Osteocyte (in vitro differentiated cells): Measurements from ENCODE around the gene SORCS3. TPM values are rescaled to one million over a fixed set of nuclear protein-coding genes. Genes with fewer than 3 reads are reported as not detected.

Source experiments
- DNase-seq: peaks from one replicate; pipeline ENCODE4 v3.0.0; 2021; ENCODE audit warnings: mixed read lengths; ENCODE audit not compliant: unreplicated experiment; ENCODE audit errors: extremely low spot score
- H3K27ac Mint-ChIP-seq: one replicate; pipeline ENCODE4 v1.8.0; 2021; ENCODE audit warnings: mild to moderate bottlenecking, mixed read lengths; ENCODE audit not compliant: unreplicated experiment
- H3K27me3 Mint-ChIP-seq: one replicate; pipeline ENCODE4 v1.8.0; 2021; ENCODE audit warnings: mixed read lengths; ENCODE audit not compliant: unreplicated experiment
- H3K36me3 Mint-ChIP-seq: one replicate; pipeline ENCODE4 v1.8.0; 2021; ENCODE audit warnings: mixed read lengths; ENCODE audit not compliant: unreplicated experiment
- H3K4me1 Mint-ChIP-seq: one replicate; pipeline ENCODE4 v1.8.0; 2021; ENCODE audit warnings: mixed read lengths; ENCODE audit not compliant: unreplicated experiment
- H3K4me3 Mint-ChIP-seq: one replicate; pipeline ENCODE4 v1.8.0; 2021; ENCODE audit warnings: mild to moderate bottlenecking, moderate library complexity, mixed read lengths; ENCODE audit not compliant: unreplicated experiment
- H3K9me3 Mint-ChIP-seq: one replicate; pipeline ENCODE4 v1.8.0; 2021; ENCODE audit warnings: mixed read lengths; ENCODE audit not compliant: unreplicated experiment
- CTCF ChIP-seq: fragments of 200-600 bp; sonication (generic); IDR thresholded peaks from 2 replicates; pipeline ENCODE4 v1.5.0; 2021; ENCODE audit warnings: antibody characterized with exemption, mild to moderate bottlenecking, moderate library complexity
- total RNA-seq: library from RNA; stranded (reverse); gene quantifications from 2 replicates; pipeline ENCODE4 v1.2.1, GENCODE V29; 2021

Gene SORCS3
- total RNA-seq, 1 donor from 2014 or later = not detected

- TF ChIP-seq CTCF = no peak
- H3K4me1 Mint-ChIP-seq = no peaks in the 10 kb centered on the region
- DNase-seq = no peak
- H3K36me3 Mint-ChIP-seq = no peaks in the 10 kb centered on the region
- no peaks in the 10 kb centered on the region for H3K27me3 Mint-ChIP-seq
- no peak overlapping the region for H3K4me3 Mint-ChIP-seq
- H3K27ac Mint-ChIP-seq = no peak overlapping the region
- H3K9me3 Mint-ChIP-seq = no peaks in the 10 kb centered on the region
Measured at GRCh38 chr10:104734433-104734832, 93.3 kb downstream of the SORCS3 start.

- Mint-ChIP-seq H3K4me1 (no peaks in the 10 kb centered on the region), H3K4me3 (no peak overlapping the region), H3K36me3 (no peaks in the 10 kb centered on the region), H3K27me3 (no peaks in the 10 kb centered on the region), H3K9me3 (peaks cover 2% of the 10 kb centered on the region), H3K27ac (no peak overlapping the region)
- no peak for DNase-seq
- no peak for TF ChIP-seq CTCF
Measured at GRCh38 chr10:104735036-104735756, 94.1 kb downstream of the SORCS3 start.

GRCh38 chr10:104735757-104736391, 94.8 kb downstream of the SORCS3 start:
- H3K9me3 Mint-ChIP-seq = peaks cover 5% of the 10 kb centered on the region
- H3K36me3 Mint-ChIP-seq = no peaks in the 10 kb centered on the region
- H3K4me1 Mint-ChIP-seq = no peaks in the 10 kb centered on the region
- H3K27ac Mint-ChIP-seq = no peak overlapping the region
- no peak for TF ChIP-seq CTCF
- no peak for DNase-seq
- H3K27me3 Mint-ChIP-seq = no peaks in the 10 kb centered on the region
- no peak overlapping the region for H3K4me3 Mint-ChIP-seq

DNA sequence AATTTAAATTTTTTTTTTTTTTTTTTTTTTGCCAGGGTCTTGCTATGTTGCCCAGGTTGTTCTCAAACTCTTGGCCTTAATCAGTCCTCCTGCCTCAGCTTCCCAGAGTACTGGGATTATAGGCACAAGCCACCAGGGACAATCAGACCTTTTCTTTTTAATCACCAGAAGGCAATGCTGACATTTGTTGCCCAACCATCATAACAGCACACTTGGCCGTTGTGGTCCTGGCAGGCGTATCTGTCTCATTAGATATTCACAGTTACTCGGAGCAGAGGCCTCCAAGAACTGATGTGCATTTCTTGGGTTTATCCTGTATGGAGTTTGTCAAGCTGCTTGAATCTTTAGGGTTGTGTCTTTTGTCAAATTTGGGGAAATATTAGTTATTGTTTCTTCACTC, 100.0 kb downstream of the SORCS3 start:
- no peak overlapping the region for H3K27ac Mint-ChIP-seq
- H3K4me1 Mint-ChIP-seq = no peaks in the 10 kb centered on the region
- no peak for TF ChIP-seq CTCF
- peaks cover 13% of the 10 kb centered on the region for H3K9me3 Mint-ChIP-seq
- no peaks in the 10 kb centered on the region for H3K36me3 Mint-ChIP-seq
- no peak overlapping the region for H3K4me3 Mint-ChIP-seq
- no peaks in the 10 kb centered on the region for H3K27me3 Mint-ChIP-seq
- no peak for DNase-seq

GRCh38 chr10:104744052-104744451, 103.0 kb downstream of the SORCS3 start:
- H3K36me3 Mint-ChIP-seq = no peaks in the 10 kb centered on the region
- no peaks in the 10 kb centered on the region for H3K4me1 Mint-ChIP-seq
- no peak for DNase-seq
- TF ChIP-seq CTCF = no peak
- no peaks in the 10 kb centered on the region for H3K27me3 Mint-ChIP-seq
- H3K9me3 Mint-ChIP-seq = peaks cover 18% of the 10 kb centered on the region
- no peak overlapping the region for H3K27ac Mint-ChIP-seq
- no peak overlapping the region for H3K4me3 Mint-ChIP-seq
